Astrocyte of the hippocampus (primary cell): ENCODE data around the gene ANO1.
"Not testable (repeated sequence)": the region's sequence is repeated elsewhere in the genome, so short reads cannot be mapped to it uniquely, and the experiment has no call there.

Experiments used
- DNase-seq: peaks from one replicate; pipeline ENCODE4 v3.0.0; 2011; ENCODE audit warnings: low read depth, low spot score

The ANO1 gene

DNA sequence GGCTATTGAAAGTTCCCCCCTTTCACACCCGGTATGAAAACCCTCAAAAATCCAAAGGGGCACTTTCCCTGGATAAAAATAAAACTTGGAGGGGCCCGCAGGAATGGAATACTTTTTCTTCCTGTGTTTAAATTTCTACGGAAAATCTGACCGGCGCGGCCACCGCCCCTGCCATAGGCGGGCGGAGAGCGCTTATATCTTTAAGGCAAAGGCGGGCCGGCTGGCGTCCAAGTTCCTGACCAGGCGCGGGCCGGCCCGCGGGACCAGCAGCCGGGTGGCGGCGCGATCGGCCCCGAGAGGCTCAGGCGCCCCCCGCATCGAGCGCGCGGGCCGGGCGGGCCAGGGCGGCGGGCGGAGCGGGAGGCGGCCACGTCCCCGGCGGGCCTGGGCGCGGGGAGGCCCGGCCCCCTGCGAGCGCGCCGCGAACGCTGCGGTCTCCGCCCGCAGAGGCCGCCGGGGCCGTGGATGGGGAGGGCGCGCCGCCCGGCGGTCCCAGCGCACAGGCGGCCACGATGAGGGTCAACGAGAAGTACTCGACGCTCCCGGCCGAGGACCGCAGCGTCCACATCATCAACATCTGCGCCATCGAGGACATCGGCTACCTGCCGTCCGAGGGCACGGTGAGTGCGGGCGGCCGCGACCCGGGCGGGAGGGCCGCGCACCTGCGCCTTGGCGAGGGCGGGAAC is at the start of gene ANO1:
Gene ANO1, plus strand, starts transcription at position 223 of the 686 bp plus-strand sequence. Its CDS starts 290 bp downstream, at position 513.
- DNase-seq, result peak; percentile 38

GRCh38 chr11:70029115-70029860 is 48.8 kb upstream of the ANO1 start:
- no peak for DNase-seq

DNA sequence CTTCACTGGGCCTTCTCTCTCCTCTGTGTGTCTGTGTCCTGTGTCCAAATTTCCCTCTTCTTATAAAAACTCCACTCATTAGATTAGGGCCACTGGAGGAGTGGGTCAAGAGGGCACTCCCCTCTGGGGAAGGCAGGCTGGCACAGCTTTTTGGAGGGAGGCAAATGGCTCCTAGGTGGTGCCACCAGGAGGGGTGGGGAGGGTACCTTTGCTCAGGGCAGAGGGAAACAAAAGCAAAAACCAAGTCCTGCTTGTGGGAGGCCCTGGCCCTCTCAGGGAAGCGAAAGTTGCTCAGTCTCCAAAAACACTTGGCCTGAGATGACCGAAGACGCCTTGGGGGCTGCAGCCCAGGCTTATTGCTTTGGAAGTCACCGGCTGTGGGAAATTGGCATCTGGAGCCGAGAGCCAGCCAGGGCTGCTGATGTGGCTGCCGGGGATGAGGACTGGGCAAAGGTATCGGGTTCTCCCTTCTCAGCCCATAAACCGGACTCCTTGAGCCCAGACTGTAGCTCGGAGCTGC is 48.2 kb upstream of the ANO1 start:
- no peak for DNase-seq

DNA sequence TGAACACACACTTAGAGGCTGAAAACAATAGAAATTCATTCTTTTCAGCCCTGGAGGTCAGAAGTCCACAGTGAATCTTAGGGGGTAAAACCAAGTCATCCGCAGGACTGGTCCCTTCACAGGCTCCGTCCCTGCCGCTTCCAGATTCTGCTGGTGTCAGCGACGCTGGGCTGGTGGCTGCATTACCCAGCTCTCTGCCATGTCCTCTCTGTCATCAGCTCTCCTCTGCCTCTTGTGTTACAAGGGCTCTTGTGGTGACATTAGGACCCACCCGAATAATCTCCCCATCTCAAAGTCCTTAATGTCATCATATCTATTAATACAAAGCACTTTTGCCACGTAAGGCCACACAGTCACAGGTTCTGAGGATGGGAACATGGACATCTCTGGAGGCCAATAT is 47.7 kb upstream of the ANO1 start:
- DNase-seq, result no peak

DNA sequence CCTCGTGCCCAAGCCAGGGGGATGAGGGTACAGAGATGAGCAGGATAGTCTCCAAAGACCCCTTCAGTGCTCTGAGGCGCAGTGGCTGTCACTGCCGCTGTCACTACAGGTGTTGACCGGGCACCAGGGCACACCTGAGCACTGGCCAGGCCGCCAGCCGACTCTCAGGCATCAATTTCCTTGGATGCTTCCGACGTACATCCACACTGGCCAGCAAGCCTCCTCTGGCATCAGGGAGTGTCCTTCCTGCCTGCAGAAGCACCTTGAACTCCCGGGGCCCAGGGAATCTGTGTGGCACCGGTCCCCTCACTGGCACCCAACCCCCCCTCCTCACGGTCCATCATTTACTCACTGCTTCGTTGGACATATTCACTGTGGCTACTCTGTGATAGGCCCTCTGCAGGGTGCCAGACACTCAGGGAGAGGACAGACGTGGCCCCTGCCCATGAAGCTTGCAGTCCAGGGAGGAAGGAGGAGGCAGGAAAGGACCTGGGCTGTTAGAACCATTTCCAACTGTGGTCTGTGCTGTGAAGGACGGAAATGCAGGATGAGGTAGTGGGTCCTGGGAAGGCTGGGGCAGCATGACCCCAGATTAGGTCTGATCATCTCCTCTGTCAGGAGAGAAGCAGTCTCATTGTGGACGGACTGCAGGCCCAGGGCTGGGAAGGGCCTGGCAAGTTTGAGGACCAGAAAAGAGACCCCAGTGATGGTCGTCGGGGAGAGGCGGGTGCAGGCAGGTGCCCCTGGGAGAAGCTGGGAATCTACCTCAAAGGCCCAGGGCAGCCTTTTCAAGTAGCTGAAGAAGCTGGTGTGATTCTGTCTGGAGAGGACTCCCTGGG is 46.3 kb upstream of the ANO1 start:
- no peak for DNase-seq

DNA sequence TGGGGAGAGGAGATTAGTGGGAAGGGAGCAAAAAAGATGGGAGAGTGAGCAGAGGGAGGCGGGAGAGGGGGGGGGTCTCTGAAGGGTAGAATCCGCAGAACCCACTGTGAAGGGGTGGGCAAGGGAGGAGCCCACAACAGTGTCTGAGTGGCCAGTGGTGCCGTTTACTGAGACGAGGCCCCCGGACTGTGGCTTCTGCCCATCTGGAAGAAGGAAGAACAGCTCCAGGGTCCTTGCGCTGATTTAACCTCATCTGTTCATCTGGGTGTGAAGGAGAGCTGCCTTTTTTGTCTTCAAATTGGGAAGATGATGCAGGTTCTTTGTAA is 45.7 kb upstream of the ANO1 start:
- DNase-seq, result no peak

DNA sequence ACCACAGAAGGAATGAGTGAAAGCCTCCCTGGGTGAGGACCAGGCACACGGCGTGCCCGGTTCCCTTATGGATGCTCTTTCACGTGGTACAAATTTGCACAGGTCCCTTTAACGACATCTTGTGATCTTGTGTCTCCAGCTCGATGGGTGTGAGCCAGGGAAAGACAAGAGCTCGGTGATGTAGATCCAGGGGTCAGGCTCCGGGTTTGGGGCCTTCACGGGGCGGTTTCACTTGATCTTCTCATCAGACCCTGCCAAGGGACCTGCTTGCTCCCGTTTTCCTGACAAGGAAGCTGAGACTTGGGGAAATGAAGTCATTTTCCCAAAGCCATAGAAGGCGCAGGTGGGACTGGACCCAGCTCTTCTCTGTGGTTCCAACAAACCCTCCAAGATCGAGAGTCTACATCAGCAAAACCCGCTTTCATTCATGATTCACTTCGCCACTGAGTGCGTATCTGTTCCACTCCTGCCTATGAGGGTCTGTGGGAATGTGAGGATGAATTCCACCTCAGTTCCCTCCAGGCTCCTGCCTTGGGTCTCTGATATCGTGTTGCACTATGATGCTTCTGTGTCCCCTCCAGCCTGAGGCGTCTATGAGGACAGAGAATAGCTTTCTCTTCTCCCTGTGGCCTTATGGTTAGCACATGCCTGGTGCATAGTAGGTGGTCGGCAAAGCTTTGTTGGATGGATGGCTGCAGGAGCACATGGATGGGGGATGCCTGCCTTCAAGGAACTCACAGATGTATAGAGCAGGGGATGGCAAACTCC is 45.0 kb upstream of the ANO1 start:
- no peak for DNase-seq

GRCh38 chr11:70033711-70034070 is 44.4 kb upstream of the ANO1 start:
- DNase-seq, result no peak

DNA sequence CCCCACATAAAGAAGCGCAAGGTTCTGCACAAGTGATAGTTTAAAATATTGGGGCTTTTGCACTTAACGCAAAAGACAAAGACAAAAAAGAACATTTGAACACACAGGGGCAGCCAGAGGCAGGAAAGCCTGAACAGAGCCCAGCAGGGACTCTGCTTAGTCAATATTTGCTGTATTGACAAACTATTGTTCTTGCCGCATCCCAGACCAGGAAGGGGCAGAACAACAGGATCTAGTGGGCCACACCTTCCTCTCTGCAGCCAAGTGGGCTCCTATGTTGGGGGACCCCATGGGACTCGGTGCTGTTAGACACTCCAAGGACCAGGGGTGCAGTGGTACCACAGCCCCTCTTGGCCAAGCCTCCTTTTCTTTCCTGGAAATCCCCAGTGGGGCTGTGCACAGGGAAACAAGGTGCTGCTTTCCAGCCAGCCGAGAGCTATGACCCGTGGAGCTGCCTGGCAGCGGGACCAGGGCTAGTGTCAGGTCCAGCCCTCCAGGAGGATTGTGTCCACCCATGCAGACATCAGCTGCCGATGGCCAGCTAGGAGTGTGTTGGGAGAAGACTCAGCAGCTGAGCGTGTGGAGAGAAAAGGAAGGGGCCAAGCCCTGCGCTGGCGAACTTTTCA is 43.3 kb upstream of the ANO1 start:
- DNase-seq, result no peak

- not testable (repeated sequence) for DNase-seq
Measured at GRCh38 chr11:70035665-70036064, 42.5 kb upstream of the ANO1 start.

DNA sequence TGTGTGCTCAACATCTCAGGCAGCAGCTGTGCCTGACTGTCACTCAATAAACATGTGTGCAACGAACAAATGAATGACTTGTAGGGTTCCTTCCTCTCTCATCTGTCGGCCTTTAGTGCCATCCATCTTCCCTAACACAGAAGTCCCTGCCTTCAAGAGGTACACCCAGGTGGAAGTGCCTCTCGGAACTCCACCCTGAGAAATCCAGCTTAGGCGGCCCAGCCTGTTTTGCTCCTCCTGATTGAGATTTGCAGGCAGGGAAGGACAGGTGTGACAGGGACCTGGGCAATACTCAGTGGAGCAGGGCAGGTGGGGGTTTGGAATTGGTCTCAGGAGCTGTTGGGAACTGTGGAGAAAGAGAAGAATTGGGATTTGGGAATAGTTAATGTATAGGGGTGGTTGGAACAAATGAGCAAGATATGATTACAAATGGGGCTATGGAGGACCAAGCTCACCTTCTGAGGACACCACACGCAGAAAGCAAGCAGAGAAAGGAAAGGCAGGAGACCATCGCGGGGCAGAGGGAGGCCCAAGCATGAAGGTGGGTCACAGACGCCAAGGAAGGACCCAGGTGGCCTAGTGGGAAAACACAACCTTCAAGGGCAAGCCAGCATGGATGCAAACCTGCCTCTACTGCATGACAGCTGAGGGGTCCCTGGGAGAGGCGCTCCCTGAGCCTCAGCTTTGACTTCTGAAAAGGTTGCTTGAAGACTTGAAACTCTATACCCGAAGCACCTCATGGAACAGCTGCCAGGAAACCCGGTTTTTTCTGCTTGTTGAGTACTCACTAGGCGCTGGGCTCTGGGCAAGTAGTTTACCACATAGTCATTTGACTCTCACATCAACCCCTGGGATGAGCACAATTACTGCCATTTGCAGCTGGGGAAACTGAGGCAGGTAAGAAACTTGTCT is 40.9 kb upstream of the ANO1 start:
- no peak for DNase-seq

DNA sequence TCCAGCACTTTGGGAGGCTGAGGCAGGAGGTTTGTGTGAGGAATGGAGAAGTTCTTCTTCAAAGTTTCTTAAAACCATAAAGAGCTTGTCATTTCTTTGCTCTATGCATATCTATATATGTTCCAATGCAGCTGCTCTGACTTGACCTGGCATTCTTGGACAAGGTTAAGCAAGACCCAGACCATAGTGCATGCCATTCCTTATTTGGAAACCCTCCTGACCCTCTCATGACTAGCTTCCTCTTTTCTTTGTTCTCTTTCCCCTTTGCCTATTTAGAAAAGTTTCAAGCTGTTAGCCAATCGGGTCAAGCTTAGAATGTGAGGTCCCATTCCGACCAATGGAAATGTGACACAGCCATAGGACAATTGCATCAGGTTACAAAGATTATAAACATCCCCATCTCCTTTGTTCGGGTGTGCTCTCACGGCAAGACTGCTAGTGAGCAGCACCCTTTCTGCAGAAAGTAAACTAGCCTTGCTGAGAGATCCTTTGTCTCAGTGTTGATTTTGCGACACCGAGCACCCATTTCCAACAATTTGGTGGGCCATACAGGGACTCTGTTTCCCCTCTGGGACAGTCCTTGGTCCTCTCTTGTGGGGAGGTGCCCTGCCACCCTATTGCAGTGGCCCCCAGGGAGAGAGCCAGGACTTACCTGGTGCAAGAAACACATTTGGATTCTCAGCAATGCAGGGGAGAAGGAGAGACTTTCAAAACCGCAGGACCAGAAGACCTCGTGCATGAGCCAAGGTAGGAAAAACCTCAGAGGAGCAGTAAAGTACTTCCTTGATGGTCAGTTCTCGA is 39.9 kb upstream of the ANO1 start:
- DNase-seq, result no peak

- no peak for DNase-seq
Measured at GRCh38 chr11:70040452-70040851, 37.7 kb upstream of the ANO1 start.

DNA sequence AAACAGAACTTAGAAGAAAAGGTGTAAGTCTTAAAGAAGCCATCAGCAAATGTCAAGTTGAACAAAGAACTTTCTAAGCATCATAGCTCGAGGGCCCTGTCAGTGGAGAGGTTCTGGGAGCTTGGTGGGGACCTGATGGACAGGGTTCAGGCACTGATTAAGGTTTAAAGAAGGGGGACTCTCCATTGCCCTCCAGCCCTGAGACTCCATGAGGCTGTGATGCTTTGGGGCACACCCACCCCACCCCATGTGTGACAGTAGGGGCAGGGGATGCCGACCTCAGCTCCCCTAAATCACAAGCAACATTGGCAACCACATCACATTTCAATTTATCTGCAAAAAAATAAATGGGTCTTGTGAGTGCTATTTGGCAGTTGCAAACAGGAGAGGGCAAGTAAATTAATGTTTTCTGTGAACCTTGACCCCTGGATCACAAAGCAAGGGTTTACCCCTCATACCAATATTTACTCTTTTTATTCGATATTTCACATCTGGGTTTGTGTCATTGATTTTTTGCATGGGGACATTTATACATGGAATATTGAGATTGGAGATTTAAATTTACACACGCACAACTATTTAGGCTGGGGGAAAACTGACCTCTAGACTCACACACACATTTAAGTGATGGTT is 37.1 kb upstream of the ANO1 start:
- DNase-seq, result no peak

- no peak for DNase-seq
Measured at GRCh38 chr11:70043482-70043881, 34.6 kb upstream of the ANO1 start.

GRCh38 chr11:70046089-70046488 is 32.0 kb upstream of the ANO1 start:
- no peak for DNase-seq

GRCh38 chr11:70048279-70049024 is 29.7 kb upstream of the ANO1 start:
- peak; percentile 14 for DNase-seq

- no peak for DNase-seq
Measured at GRCh38 chr11:70049045-70049444, 29.1 kb upstream of the ANO1 start.
